Nephron progenitor cell (in vitro differentiated cells): ENCODE data around the gene MAB21L1.

ENCODE experiments used
- DNase-seq: peaks from one replicate; pipeline ENCODE4 v3.0.0; 2021
- H3K27ac Mint-ChIP-seq: 2 replicates; pipeline ENCODE4 v1.8.0; 2021; ENCODE audit warnings: mild to moderate bottlenecking, moderate library complexity, mixed read lengths
- H3K27me3 Mint-ChIP-seq: 2 replicates; pipeline ENCODE4 v1.8.0; 2021; ENCODE audit warnings: mild to moderate bottlenecking, low read depth, mixed read lengths; ENCODE audit not compliant: poor library complexity
- H3K36me3 Mint-ChIP-seq: 2 replicates; pipeline ENCODE4 v1.8.0; 2021; ENCODE audit warnings: low read depth, mixed read lengths
- H3K4me1 Mint-ChIP-seq: 2 replicates; pipeline ENCODE4 v1.8.0; 2021; ENCODE audit warnings: mixed read lengths
- H3K4me3 Mint-ChIP-seq: 2 replicates; pipeline ENCODE4 v1.8.0; 2021; ENCODE audit warnings: mild to moderate bottlenecking, moderate library complexity, mixed read lengths
- H3K9me3 Mint-ChIP-seq: 2 replicates; pipeline ENCODE4 v1.8.0; 2021; ENCODE audit warnings: mild to moderate bottlenecking, moderate library complexity, mixed read lengths
- CTCF ChIP-seq: fragments of 200-600 bp; sonication (generic); IDR thresholded peaks from 2 replicates; pipeline ENCODE4 v1.5.0; 2021; ENCODE audit warnings: antibody characterized with exemption

Gene MAB21L1

GRCh38 chr13:35475960-35476943, at the start of gene MAB21L1:
Gene MAB21L1, minus strand, starts transcription at chr13:35476689. Its CDS starts 551 bp downstream, at chr13:35476138.
- DNase-seq, result peak; percentile 32
- peak within 1 kb of the TSS; percentile 82 for H3K4me3 Mint-ChIP-seq
- H3K4me1 Mint-ChIP-seq, result peaks cover 48% of the 10 kb centered on the region
- H3K27me3 Mint-ChIP-seq, result peaks cover 100% of the 10 kb centered on the region
- H3K36me3 Mint-ChIP-seq, result no peaks in the 10 kb centered on the region
- H3K27ac Mint-ChIP-seq, result peak within 1 kb of the TSS; percentile 8
- TF ChIP-seq CTCF, result no peak
- no peaks in the 10 kb centered on the region for H3K9me3 Mint-ChIP-seq

GRCh38 chr13:35524171-35524570, 47.7 kb upstream of the MAB21L1 start:
- Mint-ChIP-seq H3K27me3 (peaks cover 3% of the 10 kb centered on the region), H3K36me3 (no peaks in the 10 kb centered on the region), H3K4me1 (no peaks in the 10 kb centered on the region), H3K9me3 (peaks cover 3% of the 10 kb centered on the region), H3K27ac (no peak overlapping the region), H3K4me3 (no peak overlapping the region)
- TF ChIP-seq CTCF, result no peak
- no peak for DNase-seq

GRCh38 chr13:35518337-35518946, 42.0 kb upstream of the MAB21L1 start:
- no peak overlapping the region for H3K4me3 Mint-ChIP-seq

GRCh38 chr13:35514801-35515502, 38.5 kb upstream of the MAB21L1 start:
- H3K9me3 Mint-ChIP-seq, result no peaks in the 10 kb centered on the region
- DNase-seq, result no peak
- no peaks in the 10 kb centered on the region for H3K36me3 Mint-ChIP-seq
- no peaks in the 10 kb centered on the region for H3K4me1 Mint-ChIP-seq
- no peak overlapping the region for H3K27ac Mint-ChIP-seq
- no peak overlapping the region for H3K4me3 Mint-ChIP-seq
- no peaks in the 10 kb centered on the region for H3K27me3 Mint-ChIP-seq
- TF ChIP-seq CTCF, result no peak

More at GRCh38 chr13:35518337-35518946, 42.0 kb upstream of the MAB21L1 start:
- H3K27ac Mint-ChIP-seq, result no peak overlapping the region
- H3K27me3 Mint-ChIP-seq, result peaks cover 3% of the 10 kb centered on the region
- TF ChIP-seq CTCF, result no peak
- no peaks in the 10 kb centered on the region for H3K36me3 Mint-ChIP-seq
- no peaks in the 10 kb centered on the region for H3K4me1 Mint-ChIP-seq
- peaks cover 3% of the 10 kb centered on the region for H3K9me3 Mint-ChIP-seq
- no peak for DNase-seq

- TF ChIP-seq CTCF, result no peak
- H3K9me3 Mint-ChIP-seq, result no peaks in the 10 kb centered on the region
- H3K4me3 Mint-ChIP-seq, result no peak overlapping the region
- no peaks in the 10 kb centered on the region for H3K4me1 Mint-ChIP-seq
- no peaks in the 10 kb centered on the region for H3K36me3 Mint-ChIP-seq
- H3K27me3 Mint-ChIP-seq, result no peaks in the 10 kb centered on the region
- no peak for DNase-seq
- H3K27ac Mint-ChIP-seq, result no peak overlapping the region
These were observed 37.6 kb upstream of the MAB21L1 start for GRCh38 chr13:35514061-35514477.
